Heart right ventricle (tissue), 16 donors: ENCODE data around the gene HOTAIR. TPM values are rescaled to one million over a fixed set of nuclear protein-coding genes. Genes with fewer than 3 reads are reported as not detected.

Experiments
- ATAC-seq, 8 donors: fragments of 200-7000 bp; cut with Tn5 transposase; one replicate each; pipeline ENCODE4 v1.9.1; 2020; ENCODE audit warnings: mild to moderate bottlenecking in 8 of 8, moderate library complexity in 8 of 8, moderate number of reproducible peaks in 1 of 8
- DNase-seq, 2 donors: peaks; one replicate each; pipeline ENCODE4 v3.0.0-alpha.2; 2020
- H3K27ac ChIP-seq, 10 donors: fragments of 200-600 bp; sonication (generic) in 2 of 10; one replicate each; pipeline versions ENCODE4 v1.5.0 to v1.8.0; 2020 to 2022; ENCODE audit warnings: mild to moderate bottlenecking in 3 of 10
- H3K27me3 ChIP-seq, 7 donors: fragments of 200-600 bp; one replicate each; pipeline ENCODE4 v1.8.0; 2021 to 2022; ENCODE audit warnings: mild to moderate bottlenecking in 2 of 7
- H3K36me3 ChIP-seq, 9 donors: fragments of 200-600 bp; sonication (generic) in 1 of 9; one replicate each; pipeline versions ENCODE4 v1.5.0 to v1.8.0; 2020 to 2022; ENCODE audit warnings: mild to moderate bottlenecking in 2 of 9
- H3K4me1 ChIP-seq, 9 donors: fragments of 200-600 bp; sonication (generic) in 1 of 9; one replicate each; pipeline versions ENCODE4 v1.5.0 to v1.8.0; 2020 to 2022; ENCODE audit warnings: mild to moderate bottlenecking in 4 of 9
- H3K4me3 ChIP-seq, 10 donors: fragments of 200-600 bp; sonication (generic) in 2 of 10; one replicate each; pipeline versions ENCODE4 v1.5.0 to v1.8.0; 2020 to 2022; ENCODE audit warnings: mild to moderate bottlenecking in 7 of 10, moderate library complexity in 2 of 10
- H3K9me3 ChIP-seq, 11 donors: fragments of 200-600 bp in 10 of 11; sonication (generic) in 2 of 11; one replicate each; pipeline versions ENCODE4 v1.5.0 to v1.8.0; 2013 to 2022; ENCODE audit warnings: mild to moderate bottlenecking in 2 of 11, control low read depth in 1 of 11, moderate library complexity in 1 of 11
- WGBS, 2 donors: extraction: QIAGEN DNeasy Blood & Tissue Kit; methylation state at CpG; one replicate each; pipeline ENCODE4 v1.1.7; 2013; ENCODE audit warnings: inconsistent platforms in 1 of 2; 5-methylcytosine and 5-hydroxymethylcytosine counted together
- intact Hi-C, 10 donors: fragments of 100-400 bp; cut with DNase I; formaldehyde crosslinking; loops; one replicate each; pipeline versions ENCODE4 v1.11.1 to v1.14.2; 2022
- polyA plus RNA-seq, 2 donors: library from polyadenylated mRNA; stranded (reverse); fragments of 200-250 nt; gene quantifications; one replicate each; pipeline ENCODE4 v1.2.3, GENCODE V29; 2013
- total RNA-seq, 10 donors: library from RNA; stranded (reverse); fragmentation: NEBNext Ultra II Directional in 3 of 10; extraction: Animal tissue kit (Norgen Biotek cat#: 25700) in 3 of 10; gene quantifications; one replicate each; pipeline versions ENCODE4 v1.2.1 to v1.2.4, GENCODE V29; 2021 to 2023
- TF ChIP-seq, protein P1 (sequence below), 9 donors: fragments of 200-600 bp; sonication (generic) in 2 of 9; IDR thresholded peaks; one replicate each; pipeline versions ENCODE4 v1.5.0 to v1.8.0; 2021 to 2022; ENCODE audit warnings: antibody characterized with exemption in 9 of 9, mild to moderate bottlenecking in 5 of 9, moderate library complexity in 1 of 9
- donor health status: Arrhythmogenic right ventricular cardiomyopathy.
- donor health status: ischemic (EF 13 %, LVEDD 7.1; RV severe dilation, severe dysfunction).
- donor health status: healthy with polysubstance abuse.
- donor health status: DM: no; HTN: yes; CAD: no.
- donor health status: DM: no; HTN: no; CAD: no.
- donor health status: ischemic (EF 25% LVEDD 6.9; RV normal size, moderate dysfunction).
- donor health status: ischemic (EF 25% LVEDD 5.7; RV mildly dilated, moderate dysfunction).
- donor health status: healthy.
- donor health status: DM: yes; HTN: yes; CAD: no.
- donor health status: Ischemic cardiomyopathy.
- donor health status: ischemic (EF 35%, LVEDD 5.7; RV mildly dilated, moderate dysfunction).
- donor health status: nonischemic (EF 11% LVEDD 7.7; RV severe dilation, severe dysfunction).
- donor health status: DM: yes; HTN: yes; CAD: no.
- donor health status: PGD.
- donor health status: ischemic (EF 29% LVEDD 5.4; RV normal size, mild dysfunction).
- donor health status: nonischemic (EF 23%, LVEDD 6.1; RV moderate dilation, normal function).

Gene HOTAIR
- total and polyA plus RNA-seq, 12 donors, result not detected

DNA sequence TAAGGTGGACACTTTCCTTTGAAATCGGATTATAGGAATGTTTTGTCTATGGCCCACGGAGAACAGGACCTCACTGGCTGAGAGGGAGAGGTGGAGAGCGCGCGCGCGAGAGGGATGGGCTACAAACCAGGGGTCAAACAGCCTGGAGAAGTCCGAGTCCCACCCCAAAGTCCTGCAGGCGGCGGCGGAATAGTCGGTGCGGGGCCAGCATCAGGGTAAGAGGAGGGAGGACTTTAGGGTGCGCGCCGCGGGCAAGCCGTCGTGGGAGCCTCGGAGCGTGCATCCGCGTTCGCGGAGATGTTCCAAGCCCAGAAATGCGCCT lies 30.7 kb upstream of the HOTAIR start:
- H3K4me1 ChIP-seq, result peaks cover 6 to 23% (median 18%) of the 10 kb centered on the region in 9 donors
- no peak for ATAC-seq
- no peak overlapping the region for H3K27ac ChIP-seq
- no peak overlapping the region for H3K4me3 ChIP-seq
- intact Hi-C loops, result loop anchor here in 5 of 10 donors (2.0 to 10.0 kb wide), 4 partner anchors 197 to 369 kb away; no protein-coding TSS in a partner anchor
- 5 to 7% methylated on average over 26 of the region's 26 CpGs for WGBS, 2 donors
- H3K36me3 ChIP-seq, result peaks cover 0 to under 1% (median 0%) of the 10 kb centered on the region in 9 donors
- TF ChIP-seq, protein P1, sequence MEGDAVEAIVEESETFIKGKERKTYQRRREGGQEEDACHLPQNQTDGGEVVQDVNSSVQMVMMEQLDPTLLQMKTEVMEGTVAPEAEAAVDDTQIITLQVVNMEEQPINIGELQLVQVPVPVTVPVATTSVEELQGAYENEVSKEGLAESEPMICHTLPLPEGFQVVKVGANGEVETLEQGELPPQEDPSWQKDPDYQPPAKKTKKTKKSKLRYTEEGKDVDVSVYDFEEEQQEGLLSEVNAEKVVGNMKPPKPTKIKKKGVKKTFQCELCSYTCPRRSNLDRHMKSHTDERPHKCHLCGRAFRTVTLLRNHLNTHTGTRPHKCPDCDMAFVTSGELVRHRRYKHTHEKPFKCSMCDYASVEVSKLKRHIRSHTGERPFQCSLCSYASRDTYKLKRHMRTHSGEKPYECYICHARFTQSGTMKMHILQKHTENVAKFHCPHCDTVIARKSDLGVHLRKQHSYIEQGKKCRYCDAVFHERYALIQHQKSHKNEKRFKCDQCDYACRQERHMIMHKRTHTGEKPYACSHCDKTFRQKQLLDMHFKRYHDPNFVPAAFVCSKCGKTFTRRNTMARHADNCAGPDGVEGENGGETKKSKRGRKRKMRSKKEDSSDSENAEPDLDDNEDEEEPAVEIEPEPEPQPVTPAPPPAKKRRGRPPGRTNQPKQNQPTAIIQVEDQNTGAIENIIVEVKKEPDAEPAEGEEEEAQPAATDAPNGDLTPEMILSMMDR (IDR thresholded peaks at IDR 0.05), result no peak
- DNase-seq, result no peak
- H3K27me3 ChIP-seq, result peaks cover 44 to 98% (median 97%) of the 10 kb centered on the region in 7 donors
- H3K9me3 ChIP-seq, result no peaks in the 10 kb centered on the region

GRCh38 chr12:54004841-54005530 lies 30.2 kb upstream of the HOTAIR start:
- H3K27me3 ChIP-seq, result peaks cover 44 to 98% (median 97%) of the 10 kb centered on the region in 7 donors
- TF ChIP-seq, protein P1 (IDR thresholded peaks at IDR 0.05), result no peak
- peaks cover 9 to 28% (median 24%) of the 10 kb centered on the region in 9 donors for H3K4me1 ChIP-seq
- H3K27ac ChIP-seq, result no peak overlapping the region
- DNase-seq (no peak), ATAC-seq (no peak)
- intact Hi-C loops, result loop anchor here in 5 of 10 donors (2.0 to 10.0 kb wide), 4 partner anchors 197 to 370 kb away; no protein-coding TSS in a partner anchor
- no peaks in the 10 kb centered on the region for H3K9me3 ChIP-seq
- no peak overlapping the region for H3K4me3 ChIP-seq
- peaks cover 0 to 5% (median 0%) of the 10 kb centered on the region in 9 donors for H3K36me3 ChIP-seq
- 11 to 16% methylated on average over 31 of the region's 31 CpGs for WGBS, 2 donors

- TF ChIP-seq, protein P1 (IDR thresholded peaks at IDR 0.05), result no peak
- Histone ChIP-seq H3K9me3 (no peaks in the 10 kb centered on the region), H3K27me3 (peaks cover 37 to 98% (median 97%) of the 10 kb centered on the region in 7 donors), H3K4me3 (no peak overlapping the region), H3K4me1 (peaks cover 8 to 31% (median 25%) of the 10 kb centered on the region in 9 donors), H3K36me3 (peaks cover 0 to 5% (median 0%) of the 10 kb centered on the region in 9 donors), H3K27ac (no peak overlapping the region)
- intact Hi-C loops, result loop anchor here in 2 of 10 donors (2.0 to 10.0 kb wide), 2 partner anchors 203 to 371 kb away; no protein-coding TSS in a partner anchor
- ATAC-seq (no peak), DNase-seq (no peak)
- WGBS, 2 donors, result 17 to 26% methylated on average over 20 of the region's 20 CpGs
Measured at GRCh38 chr12:54004063-54004840, 29.5 kb upstream of the HOTAIR start.

DNA sequence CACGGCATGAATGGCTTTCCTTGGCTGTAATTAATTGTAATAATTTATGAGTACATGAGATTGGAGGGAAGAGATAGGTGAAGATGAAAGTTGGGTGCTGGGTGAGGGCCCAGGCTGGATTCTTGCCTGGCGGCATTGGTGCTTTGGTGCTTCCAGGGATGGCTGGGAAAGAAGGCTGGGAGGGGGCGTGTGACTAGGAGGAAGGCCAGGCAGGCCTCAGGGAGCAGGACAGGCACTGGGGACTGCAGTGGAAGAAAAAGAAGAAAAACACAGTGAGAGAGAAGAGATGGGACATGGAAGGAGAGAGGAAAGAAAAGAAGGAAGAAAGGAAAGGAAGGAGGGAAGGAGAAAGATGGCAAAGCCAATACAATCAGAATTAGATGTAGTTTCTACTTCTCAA lies 28.9 kb upstream of the HOTAIR start:
- intact Hi-C loops, result loop anchor here in 2 of 10 donors (2.0 to 10.0 kb wide), 2 partner anchors 203 to 371 kb away; no protein-coding TSS in a partner anchor
- DNase-seq, result no peak
- no peak overlapping the region for H3K27ac ChIP-seq
- no peak overlapping the region for H3K4me3 ChIP-seq
- 27 to 29% methylated on average over 3 of the region's 3 CpGs for WGBS, 2 donors
- H3K9me3 ChIP-seq, result no peaks in the 10 kb centered on the region
- peaks cover 34 to 100% (median 99%) of the 10 kb centered on the region in 7 donors for H3K27me3 ChIP-seq
- no peak for ATAC-seq
- peaks cover 5 to 29% (median 22%) of the 10 kb centered on the region in 9 donors for H3K4me1 ChIP-seq
- peaks cover 0 to 5% (median 0%) of the 10 kb centered on the region in 9 donors for H3K36me3 ChIP-seq
- TF ChIP-seq, protein P1 (IDR thresholded peaks at IDR 0.05), result no peak
